NCI-H2171 treated with DMSO at 0.1 percent for 48 hours (cell line): Measurements from ENCODE around the gene NAV2.

ENCODE experiments used
- DNase-seq: peaks from one replicate; lab custom pipeline; 2025; lab: John Stamatoyannopoulos, UW

The NAV2 gene

GRCh38 chr11:19929655-19930054, 217.0 kb downstream of the NAV2 start:
- DNase-seq, result no peak

GRCh38 chr11:19931141-19931770, 218.6 kb downstream of the NAV2 start:
- DNase-seq, result peak; percentile 4

GRCh38 chr11:19931771-19932369, 219.2 kb downstream of the NAV2 start:
- no peak for DNase-seq

GRCh38 chr11:19933132-19933735, 220.6 kb downstream of the NAV2 start:
- DNase-seq, result no peak

DNA sequence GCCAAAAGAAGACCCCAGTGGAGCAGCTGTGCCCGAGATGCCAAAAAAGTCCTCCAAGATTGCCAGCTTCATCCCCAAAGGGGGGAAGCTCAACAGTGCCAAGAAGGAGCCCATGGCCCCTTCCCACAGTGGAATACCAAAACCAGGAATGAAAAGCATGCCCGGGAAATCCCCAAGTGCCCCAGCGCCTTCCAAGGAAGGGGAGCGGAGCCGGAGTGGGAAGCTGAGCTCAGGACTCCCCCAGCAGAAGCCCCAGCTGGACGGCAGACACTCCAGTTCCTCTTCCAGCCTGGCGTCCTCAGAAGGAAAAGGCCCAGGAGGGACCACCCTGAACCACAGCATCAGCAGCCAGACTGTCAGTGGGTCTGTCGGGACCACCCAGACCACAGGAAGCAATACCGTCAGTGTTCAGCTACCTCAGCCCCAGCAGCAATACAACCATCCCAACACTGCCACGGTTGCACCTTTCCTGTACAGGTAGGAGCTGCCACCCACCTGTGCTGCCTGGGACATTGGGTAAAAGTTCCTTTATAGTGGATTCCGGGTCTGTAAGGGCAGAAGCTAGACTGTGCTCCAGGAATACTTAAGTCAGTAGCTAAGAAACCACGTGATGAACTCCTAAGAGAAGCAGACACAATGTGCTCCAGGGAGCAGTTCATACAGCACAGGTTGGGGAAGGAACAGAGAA, 221.3 kb downstream of the NAV2 start:
- no peak for DNase-seq

DNA sequence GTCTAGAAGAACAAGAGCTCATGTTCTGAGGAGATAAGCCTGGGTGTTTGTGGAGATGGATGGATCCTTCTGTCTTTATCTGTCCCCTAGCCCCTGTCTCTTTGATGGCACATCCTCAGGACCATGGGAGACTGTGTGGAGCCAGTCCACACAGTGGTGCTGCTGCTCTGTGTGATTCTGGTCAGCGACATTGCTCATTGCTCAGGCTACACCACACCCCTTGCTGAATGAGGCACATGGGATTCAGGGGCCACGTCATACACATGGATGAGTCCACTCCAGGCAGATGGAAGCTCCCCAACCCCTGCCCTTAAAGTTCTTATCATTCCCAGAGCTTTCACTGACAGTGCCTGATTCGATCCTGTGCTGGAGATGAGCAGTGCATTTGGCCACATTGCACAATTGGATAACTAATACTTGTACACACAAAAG, 222.2 kb downstream of the NAV2 start:
- no peak for DNase-seq

DNA sequence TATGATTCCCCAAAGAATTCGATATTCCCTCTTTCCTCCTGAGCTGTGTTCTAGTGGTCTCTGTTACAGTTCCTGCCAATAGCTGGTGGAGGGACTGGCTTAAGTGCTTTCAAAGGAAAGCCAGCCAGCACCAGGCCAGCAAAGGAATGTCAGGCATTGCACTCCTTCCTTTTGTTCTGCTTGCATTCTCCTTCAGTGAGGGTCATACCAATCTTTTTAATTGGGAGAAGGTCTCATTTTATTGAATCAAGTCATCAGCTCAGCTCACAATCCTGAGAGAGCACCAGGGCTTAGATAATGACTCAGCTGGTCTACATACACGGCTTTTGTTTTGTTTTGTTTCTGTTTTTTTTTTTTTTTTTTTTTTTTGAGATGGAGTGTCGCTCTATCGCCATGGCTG, 222.9 kb downstream of the NAV2 start:
- DNase-seq, result no peak

GRCh38 chr11:19936461-19936860, 223.8 kb downstream of the NAV2 start:
- DNase-seq, result no peak

DNA sequence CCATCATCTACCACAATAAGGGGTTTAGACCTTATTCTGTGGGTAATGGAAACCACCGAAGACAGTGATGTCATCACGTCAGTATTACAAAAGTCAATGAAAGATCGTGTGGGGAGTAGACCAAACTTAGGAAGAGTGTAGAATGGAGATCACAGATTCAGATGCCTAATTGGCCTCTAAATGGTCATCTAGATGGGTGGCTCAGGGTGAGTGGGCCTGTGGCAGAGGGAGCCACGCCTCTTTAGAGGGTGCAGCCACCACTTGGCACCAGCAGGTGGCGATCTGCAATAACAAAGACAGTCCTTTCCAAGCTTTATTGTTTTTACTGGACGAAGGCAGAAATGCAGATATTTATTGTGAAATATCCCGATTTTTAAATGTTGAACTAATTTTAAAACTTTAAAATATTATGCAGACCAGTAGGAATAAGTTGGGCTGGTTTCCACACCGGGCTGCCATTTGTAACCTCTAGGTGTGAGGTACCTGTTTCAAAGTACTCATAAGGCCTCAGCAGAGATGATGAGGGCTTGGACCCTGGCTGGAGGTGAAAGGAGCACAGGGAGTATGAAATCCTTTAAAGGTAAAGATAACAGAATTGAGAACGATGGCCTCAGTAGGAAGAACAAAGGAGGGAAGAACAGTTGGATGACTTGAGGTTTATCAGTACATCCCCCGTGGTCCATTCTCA, 225.7 kb downstream of the NAV2 start:
- DNase-seq, result no peak

DNA sequence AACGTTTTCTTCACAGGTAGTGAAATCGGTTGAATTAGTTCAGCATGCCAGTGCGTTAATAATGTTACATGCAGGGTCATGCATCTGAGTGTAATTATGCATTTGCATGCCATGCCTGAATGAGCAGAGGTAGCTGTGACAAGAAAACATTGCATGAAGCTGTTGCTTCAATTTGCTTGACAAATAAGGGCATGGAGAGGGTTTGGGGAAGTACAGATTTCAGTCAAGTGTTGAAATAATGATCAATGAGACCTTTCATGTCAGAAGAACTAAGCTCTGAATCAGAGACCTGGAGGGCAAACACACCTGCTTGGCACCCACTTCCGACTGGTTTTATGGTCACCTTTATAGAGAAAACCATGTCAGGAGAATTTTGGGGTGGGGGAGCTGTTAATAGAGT, 226.2 kb downstream of the NAV2 start:
- DNase-seq, result peak; percentile 7

- DNase-seq, result no peak
These were observed 226.8 kb downstream of the NAV2 start for GRCh38 chr11:19939415-19939929.

DNA sequence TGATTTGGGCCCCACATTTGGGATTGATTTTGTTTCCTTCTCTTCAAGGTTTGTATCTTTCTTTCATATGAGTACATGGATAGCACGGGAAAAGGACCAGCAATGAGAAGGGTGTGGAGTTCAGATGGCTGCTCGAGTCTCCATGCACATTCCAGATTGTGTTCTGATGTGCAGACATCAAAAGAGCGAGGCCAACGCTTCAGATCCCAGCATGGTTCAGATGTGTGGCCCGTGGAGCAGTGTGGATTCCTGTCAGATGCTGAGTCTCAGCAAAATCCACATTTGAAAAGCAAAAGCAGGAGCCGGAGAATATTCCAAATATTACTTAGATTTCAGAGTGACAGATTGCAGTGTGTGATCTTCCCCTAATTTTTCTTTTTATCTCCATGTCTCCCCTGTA, 228.2 kb downstream of the NAV2 start:
- DNase-seq, result no peak

- DNase-seq, result no peak
These were observed 234.0 kb downstream of the NAV2 start for GRCh38 chr11:19946681-19947080.

DNA sequence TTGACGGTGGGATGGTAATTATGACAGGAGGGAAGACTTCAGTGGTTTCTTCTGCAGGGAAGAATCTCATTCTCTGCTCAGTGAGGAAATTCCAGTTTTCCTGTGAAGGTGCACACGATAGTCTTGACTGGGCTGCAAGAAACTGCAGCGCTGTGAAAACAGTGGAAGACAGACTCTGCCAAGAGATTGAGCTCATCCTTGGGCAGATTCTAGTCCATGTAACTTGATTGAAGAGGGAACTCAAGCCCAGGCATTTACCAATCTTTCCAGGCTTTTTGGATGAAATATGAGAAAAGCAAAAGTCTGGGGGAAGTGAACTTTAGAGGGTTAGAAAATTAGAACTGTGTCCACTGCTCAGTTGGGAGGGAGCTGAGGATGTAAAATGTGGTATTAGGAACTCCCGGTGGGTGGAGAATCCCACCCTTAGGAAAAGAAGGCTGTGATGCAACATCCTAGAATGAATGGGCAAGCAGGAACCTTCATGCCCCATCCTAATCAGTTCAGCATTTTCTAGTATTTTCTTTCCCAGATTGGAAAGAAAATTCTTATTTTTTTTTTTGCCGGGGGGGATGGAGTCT, 235.0 kb downstream of the NAV2 start:
- no peak for DNase-seq

DNA sequence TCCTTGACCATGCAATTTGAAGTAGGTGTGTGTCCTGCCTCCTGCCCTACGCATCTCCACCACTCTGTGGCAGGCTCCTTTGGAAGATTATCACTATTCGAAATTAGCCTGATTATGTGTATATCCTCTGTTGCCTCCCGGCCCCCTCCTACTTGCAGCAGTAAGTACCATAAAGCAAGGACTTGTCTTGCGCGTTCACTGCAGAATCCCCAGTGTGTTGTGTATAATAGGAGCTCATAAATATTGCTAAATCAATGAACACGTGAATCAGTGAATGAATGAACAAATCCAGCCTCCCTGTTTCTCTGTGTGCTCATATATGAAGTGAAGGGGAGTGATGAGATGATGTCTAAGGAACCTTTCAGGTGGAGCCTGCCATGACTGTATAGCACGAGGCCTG, 237.0 kb downstream of the NAV2 start:
- no peak for DNase-seq

GRCh38 chr11:19951558-19952115, 239.0 kb downstream of the NAV2 start:
- DNase-seq, result peak; percentile 42

GRCh38 chr11:19952116-19952605, 239.5 kb downstream of the NAV2 start:
- DNase-seq, result no peak

DNA sequence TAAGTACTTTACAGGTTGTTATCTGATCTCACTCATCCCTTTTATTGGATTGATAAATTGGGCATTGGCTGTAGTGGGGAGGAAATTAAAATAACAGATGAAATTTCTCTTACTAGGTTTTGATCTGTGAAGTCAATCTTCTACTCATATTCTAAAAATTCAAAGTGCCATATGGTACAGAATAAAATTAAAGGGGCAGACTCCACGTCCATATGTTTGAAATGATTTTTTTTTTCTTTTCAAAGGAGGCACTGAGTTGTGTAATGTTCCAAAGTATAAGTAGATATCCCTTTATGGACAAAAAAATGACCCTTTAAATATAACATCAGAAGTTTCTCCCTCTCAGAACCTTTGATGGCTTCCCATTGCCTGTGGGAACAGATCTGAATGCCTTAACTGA, 240.3 kb downstream of the NAV2 start:
- peak; percentile 52 for DNase-seq

GRCh38 chr11:19953336-19953735, 240.7 kb downstream of the NAV2 start:
- no peak for DNase-seq

DNA sequence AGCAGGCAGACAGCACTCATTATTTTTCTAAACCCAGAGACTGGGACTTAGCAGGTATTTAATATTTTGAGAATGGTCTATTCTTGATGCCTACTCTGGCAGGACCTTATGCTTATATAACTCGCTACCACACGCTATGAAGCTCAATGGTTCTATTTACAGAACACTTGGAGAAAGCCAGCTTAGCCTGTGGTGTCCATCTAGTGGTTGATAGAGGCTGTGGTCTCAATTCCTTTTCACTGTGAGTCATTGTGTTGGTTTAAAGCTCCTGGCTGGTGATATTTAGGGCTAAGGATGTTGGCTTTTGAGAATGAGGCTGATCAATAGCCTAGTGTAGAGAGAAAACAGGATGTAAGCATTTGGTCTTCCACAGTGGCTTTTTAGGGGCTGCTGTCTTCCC, 241.3 kb downstream of the NAV2 start:
- no peak for DNase-seq

DNA sequence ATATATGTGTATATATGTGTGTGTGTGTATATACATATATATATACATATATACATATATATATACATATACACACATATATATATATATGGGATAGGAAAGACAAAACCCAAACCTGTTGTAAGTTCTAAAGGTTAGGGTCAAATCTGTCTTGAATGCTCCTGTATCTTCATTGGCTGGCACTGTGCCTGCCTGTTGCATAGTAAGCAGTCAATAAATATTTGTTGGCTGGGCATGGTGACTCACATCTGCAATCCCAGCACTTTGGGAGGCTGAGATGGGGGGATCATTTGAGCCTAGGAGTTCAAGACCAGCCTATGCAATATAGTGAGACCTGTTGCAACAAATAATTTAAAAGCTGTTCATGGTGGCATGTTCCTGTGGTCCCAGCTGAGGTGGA, 242.3 kb downstream of the NAV2 start:
- DNase-seq, result no peak
